ENCODE measurements around the gene ITPR1. TPM values are rescaled to one million over a fixed set of nuclear protein-coding genes. Genes with fewer than 3 reads are reported as not detected.
"Not testable (repeated sequence)": the region's sequence is repeated elsewhere in the genome, so short reads cannot be mapped to it uniquely, and the experiment has no call there.

ITPR1 gene
- total RNA-seq, 2 donors from 2014 or later = 5.9 TPM

- no peaks in the 10 kb centered on the region for H3K4me1 ChIP-seq (ENCODE audit: control insufficient read depth, insufficient read depth, low read length)
- H3K9ac ChIP-seq (ENCODE audit: extremely low read depth, low read length, poor library complexity, severe bottlenecking) = no peak overlapping the region
- TF ChIP-seq, protein P1, sequence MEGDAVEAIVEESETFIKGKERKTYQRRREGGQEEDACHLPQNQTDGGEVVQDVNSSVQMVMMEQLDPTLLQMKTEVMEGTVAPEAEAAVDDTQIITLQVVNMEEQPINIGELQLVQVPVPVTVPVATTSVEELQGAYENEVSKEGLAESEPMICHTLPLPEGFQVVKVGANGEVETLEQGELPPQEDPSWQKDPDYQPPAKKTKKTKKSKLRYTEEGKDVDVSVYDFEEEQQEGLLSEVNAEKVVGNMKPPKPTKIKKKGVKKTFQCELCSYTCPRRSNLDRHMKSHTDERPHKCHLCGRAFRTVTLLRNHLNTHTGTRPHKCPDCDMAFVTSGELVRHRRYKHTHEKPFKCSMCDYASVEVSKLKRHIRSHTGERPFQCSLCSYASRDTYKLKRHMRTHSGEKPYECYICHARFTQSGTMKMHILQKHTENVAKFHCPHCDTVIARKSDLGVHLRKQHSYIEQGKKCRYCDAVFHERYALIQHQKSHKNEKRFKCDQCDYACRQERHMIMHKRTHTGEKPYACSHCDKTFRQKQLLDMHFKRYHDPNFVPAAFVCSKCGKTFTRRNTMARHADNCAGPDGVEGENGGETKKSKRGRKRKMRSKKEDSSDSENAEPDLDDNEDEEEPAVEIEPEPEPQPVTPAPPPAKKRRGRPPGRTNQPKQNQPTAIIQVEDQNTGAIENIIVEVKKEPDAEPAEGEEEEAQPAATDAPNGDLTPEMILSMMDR (conservative IDR thresholded peaks at IDR 0.05) = no peak
- H3K27ac ChIP-seq (ENCODE audit: low read depth, low read length) = no peak overlapping the region
- H3K27me3 ChIP-seq (ENCODE audit: control insufficient read depth, insufficient read depth, low read length, poor library complexity, severe bottlenecking) = no peaks in the 10 kb centered on the region
- H3K27me3 Mint-ChIP-seq (ENCODE audit: insufficient read depth) = no peaks in the 10 kb centered on the region
- peaks cover 13% of the 10 kb centered on the region for H3K36me3 Mint-ChIP-seq (ENCODE audit: low read depth)
- H3K4me3 ChIP-seq (ENCODE audit: low read length) = no peak overlapping the region
- H3K4me1 Mint-ChIP-seq = peaks cover 11% of the 10 kb centered on the region
- no peaks in the 10 kb centered on the region for H3K9me3 Mint-ChIP-seq
- no peak for DNase-seq
- no peak overlapping the region for H3K4me3 Mint-ChIP-seq
- 89 to 91% methylated on average over 3 to 5 of the region's 5 CpGs for WGBS, 2 experiments (ENCODE audit: insufficient coverage in 1 of 2, insufficient read length in 1 of 2)
- no peak overlapping the region for H3K27ac Mint-ChIP-seq
- peaks cover 12% of the 10 kb centered on the region for H3K36me3 ChIP-seq (ENCODE audit: control insufficient read depth, insufficient read depth, low read length)
- H3K9me3 ChIP-seq (ENCODE audit: control insufficient read depth, low read length) = no peaks in the 10 kb centered on the region
Measured at GRCh38 chr3:4449043-4449805, 43.9 kb upstream of the ITPR1 start.

- peaks cover 4% of the 10 kb centered on the region for H3K4me1 Mint-ChIP-seq
- H3K9me3 Mint-ChIP-seq = no peaks in the 10 kb centered on the region
- H3K4me3 Mint-ChIP-seq = no peak overlapping the region
- Histone ChIP-seq H3K36me3 (ENCODE audit: control insufficient read depth, insufficient read depth, low read length) (no peaks in the 10 kb centered on the region), H3K27ac (ENCODE audit: low read depth, low read length) (no peak overlapping the region), H3K4me3 (ENCODE audit: low read length) (no peak overlapping the region), H3K27me3 (ENCODE audit: control insufficient read depth, insufficient read depth, low read length, poor library complexity, severe bottlenecking) (no peaks in the 10 kb centered on the region), H3K9ac (ENCODE audit: extremely low read depth, low read length, poor library complexity, severe bottlenecking) (no peak overlapping the region), H3K9me3 (ENCODE audit: control insufficient read depth, low read length) (no peaks in the 10 kb centered on the region), H3K4me1 (ENCODE audit: control insufficient read depth, insufficient read depth, low read length) (no peaks in the 10 kb centered on the region)
- H3K36me3 Mint-ChIP-seq (ENCODE audit: low read depth) = peaks cover 7% of the 10 kb centered on the region
- DNase-seq = no peak
- TF ChIP-seq, protein P1 (conservative IDR thresholded peaks at IDR 0.05) = no peak
- H3K27ac Mint-ChIP-seq = no peak overlapping the region
- no peaks in the 10 kb centered on the region for H3K27me3 Mint-ChIP-seq (ENCODE audit: insufficient read depth)
Measured at GRCh38 chr3:4454142-4454541, 39.0 kb upstream of the ITPR1 start.

DNA sequence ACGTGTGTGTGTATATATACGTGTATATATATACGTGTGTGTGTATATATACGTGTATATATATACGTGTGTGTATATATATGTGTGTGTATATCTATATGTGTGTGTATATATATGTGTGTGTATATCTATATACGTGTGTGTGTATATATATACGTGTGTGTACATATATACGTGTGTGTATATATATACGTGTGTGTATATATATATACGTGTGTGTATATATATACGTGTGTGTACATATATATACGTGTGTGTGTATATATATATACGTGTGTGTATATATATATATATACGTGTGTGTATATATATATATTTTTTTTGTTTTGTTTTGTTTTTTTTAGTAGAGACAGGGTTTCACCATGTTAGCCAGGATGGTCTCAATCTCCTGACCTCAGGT is 36.4 kb upstream of the ITPR1 start:
- not testable (repeated sequence) for H3K9me3 Mint-ChIP-seq; H3K9ac ChIP-seq (ENCODE audit: extremely low read depth, low read length, poor library complexity, severe bottlenecking); DNase-seq; H3K4me3 ChIP-seq (ENCODE audit: low read length); H3K9me3 ChIP-seq (ENCODE audit: control insufficient read depth, low read length); H3K27ac Mint-ChIP-seq; H3K27me3 Mint-ChIP-seq (ENCODE audit: insufficient read depth); H3K4me1 Mint-ChIP-seq; H3K27ac ChIP-seq (ENCODE audit: low read depth, low read length); H3K4me3 Mint-ChIP-seq; H3K36me3 ChIP-seq (ENCODE audit: control insufficient read depth, insufficient read depth, low read length); H3K4me1 ChIP-seq (ENCODE audit: control insufficient read depth, insufficient read depth, low read length); H3K27me3 ChIP-seq (ENCODE audit: control insufficient read depth, insufficient read depth, low read length, poor library complexity, severe bottlenecking); H3K36me3 Mint-ChIP-seq (ENCODE audit: low read depth)
- WGBS, 2 experiments (ENCODE audit: insufficient coverage in 1 of 2, insufficient read length in 1 of 2) = 95 to 98% methylated on average over 8 to 13 of the region's 14 CpGs

DNA sequence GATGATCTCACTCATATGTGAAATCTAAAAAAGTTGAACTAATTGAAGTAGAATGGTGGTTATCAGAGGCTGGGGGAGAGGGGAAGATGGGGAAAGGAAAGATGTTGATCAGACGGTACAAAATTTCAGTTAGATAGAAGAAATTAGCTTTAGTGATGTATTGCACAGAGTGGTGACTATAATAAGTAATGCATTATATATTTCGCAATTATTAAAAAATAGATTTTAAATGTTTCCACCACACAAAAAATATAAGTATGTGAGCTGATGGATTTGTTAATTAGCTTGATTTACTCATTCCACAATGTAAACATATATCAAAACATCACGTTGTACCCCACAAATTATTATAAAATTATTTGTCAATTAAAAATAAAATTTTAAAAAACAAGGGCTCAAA is 34.2 kb upstream of the ITPR1 start:
- Histone ChIP-seq H3K27ac (ENCODE audit: low read depth, low read length) (no peak overlapping the region), H3K9me3 (ENCODE audit: control insufficient read depth, low read length) (no peaks in the 10 kb centered on the region), H3K27me3 (ENCODE audit: control insufficient read depth, insufficient read depth, low read length, poor library complexity, severe bottlenecking) (no peaks in the 10 kb centered on the region), H3K4me3 (ENCODE audit: low read length) (no peak overlapping the region), H3K4me1 (ENCODE audit: control insufficient read depth, insufficient read depth, low read length) (no peaks in the 10 kb centered on the region), H3K9ac (ENCODE audit: extremely low read depth, low read length, poor library complexity, severe bottlenecking) (no peak overlapping the region), H3K36me3 (ENCODE audit: control insufficient read depth, insufficient read depth, low read length) (no peaks in the 10 kb centered on the region)
- TF ChIP-seq, protein P1 (conservative IDR thresholded peaks at IDR 0.05) = no peak
- no peak overlapping the region for H3K27ac Mint-ChIP-seq
- H3K4me3 Mint-ChIP-seq = no peak overlapping the region
- H3K9me3 Mint-ChIP-seq = no peaks in the 10 kb centered on the region
- WGBS, 2 experiments (ENCODE audit: insufficient coverage in 1 of 2, insufficient read length in 1 of 2) = 100% methylated on average over 1 of the region's 3 CpGs; no CpG with 5 or more reads in 1 of the 2 experiments
- H3K4me1 Mint-ChIP-seq = peaks cover 11% of the 10 kb centered on the region
- H3K27me3 Mint-ChIP-seq (ENCODE audit: insufficient read depth) = no peaks in the 10 kb centered on the region
- no peak for DNase-seq
- peaks cover 2% of the 10 kb centered on the region for H3K36me3 Mint-ChIP-seq (ENCODE audit: low read depth)
